Measurements from ENCODE around the gene TBCD.

Gene TBCD

GRCh38 chr17:82709024-82709675, 42.7 kb upstream of the TBCD start:
- H3K79me2 ChIP-seq (ENCODE audit: insufficient read depth, low read length), result no peaks in the 10 kb centered on the region
- no peak for TF ChIP-seq EZH2phosphoT487 (conservative IDR thresholded peaks at IDR 0.05; ENCODE audit: low read length)
- no peak overlapping the region for H2AFZ ChIP-seq (ENCODE audit: low read depth, low read length, severe bottlenecking)
- no peak overlapping the region for H3K9ac ChIP-seq (ENCODE audit: low read length)
- H3K9me3 ChIP-seq (ENCODE audit: insufficient read depth, low read length), result no peaks in the 10 kb centered on the region
- no peaks in the 10 kb centered on the region for H3K9me2 ChIP-seq (replicated peaks; ENCODE audit: insufficient read depth, low read length)
- H3K4me3 ChIP-seq (ENCODE audit: insufficient read depth, low read length, poor library complexity, severe bottlenecking), result no peak overlapping the region
- no peaks in the 10 kb centered on the region for H3K36me3 ChIP-seq (ENCODE audit: low read length)
- no peaks in the 10 kb centered on the region for H4K20me1 ChIP-seq (ENCODE audit: low read depth, low read length)
- no peaks in the 10 kb centered on the region for H3K27me3 ChIP-seq (ENCODE audit: low read length)
- no peak overlapping the region for H3K27ac ChIP-seq (ENCODE audit: low read depth, low read length)
- H3F3A ChIP-seq (ENCODE audit: insufficient read depth), result no peaks in the 10 kb centered on the region
- no peak overlapping the region for H3K4me2 ChIP-seq (ENCODE audit: low read depth, low read length, poor library complexity, severe bottlenecking)

GRCh38 chr17:82709676-82710498, 42.0 kb upstream of the TBCD start:
- no peak overlapping the region for H2AFZ ChIP-seq (ENCODE audit: low read depth, low read length, severe bottlenecking)
- H3K9me3 ChIP-seq (ENCODE audit: insufficient read depth, low read length), result no peaks in the 10 kb centered on the region
- no peaks in the 10 kb centered on the region for H3K36me3 ChIP-seq (ENCODE audit: low read length)
- TF ChIP-seq CTCF (IDR thresholded peaks at IDR 0.05; ENCODE audit: insufficient read depth, low read length, poor library complexity, severe bottlenecking) (no peak), EZH2phosphoT487 (conservative IDR thresholded peaks at IDR 0.05; ENCODE audit: low read length) (no peak)
- H3K4me3 ChIP-seq (ENCODE audit: insufficient read depth, low read length, poor library complexity, severe bottlenecking), result no peak overlapping the region
- H3K9ac ChIP-seq (ENCODE audit: low read length), result no peak overlapping the region
- H3K27ac ChIP-seq (ENCODE audit: low read depth, low read length), result no peak overlapping the region
- H3K9me2 ChIP-seq (replicated peaks; ENCODE audit: insufficient read depth, low read length), result no peaks in the 10 kb centered on the region
- no peaks in the 10 kb centered on the region for H3K79me2 ChIP-seq (ENCODE audit: insufficient read depth, low read length)
- no peaks in the 10 kb centered on the region for H4K20me1 ChIP-seq (ENCODE audit: low read depth, low read length)
- no peaks in the 10 kb centered on the region for H3K27me3 ChIP-seq (ENCODE audit: low read length)
- H3K4me2 ChIP-seq (ENCODE audit: low read depth, low read length, poor library complexity, severe bottlenecking), result no peak overlapping the region
- H3F3A ChIP-seq (ENCODE audit: insufficient read depth), result no peaks in the 10 kb centered on the region

- no peak overlapping the region for H3K4me2 ChIP-seq (ENCODE audit: low read depth, low read length, poor library complexity, severe bottlenecking)
- H3K9me2 ChIP-seq (replicated peaks; ENCODE audit: insufficient read depth, low read length), result no peaks in the 10 kb centered on the region
- no peaks in the 10 kb centered on the region for H4K20me1 ChIP-seq (ENCODE audit: low read depth, low read length)
- no peaks in the 10 kb centered on the region for H3K36me3 ChIP-seq (ENCODE audit: low read length)
- H3K4me3 ChIP-seq (ENCODE audit: insufficient read depth, low read length, poor library complexity, severe bottlenecking), result no peak overlapping the region
- H3K27me3 ChIP-seq (ENCODE audit: low read length), result no peaks in the 10 kb centered on the region
- H3K9ac ChIP-seq (ENCODE audit: low read length), result no peak overlapping the region
- H2AFZ ChIP-seq (ENCODE audit: low read depth, low read length, severe bottlenecking), result no peak overlapping the region
- TF ChIP-seq EZH2phosphoT487 (conservative IDR thresholded peaks at IDR 0.05; ENCODE audit: low read length) (no peak), CTCF (IDR thresholded peaks at IDR 0.05; ENCODE audit: insufficient read depth, low read length, poor library complexity, severe bottlenecking) (peak; percentile 11)
- H3F3A ChIP-seq (ENCODE audit: insufficient read depth), result no peaks in the 10 kb centered on the region
- H3K27ac ChIP-seq (ENCODE audit: low read depth, low read length), result no peak overlapping the region
- H3K9me3 ChIP-seq (ENCODE audit: insufficient read depth, low read length), result no peaks in the 10 kb centered on the region
- H3K79me2 ChIP-seq (ENCODE audit: insufficient read depth, low read length), result no peaks in the 10 kb centered on the region
These were observed 41.2 kb upstream of the TBCD start for GRCh38 chr17:82710499-82711232.
